Lower leg skin (tissue), 4 donors: ENCODE results near the gene PPTC7. TPM values are rescaled to one million over a fixed set of nuclear protein-coding genes. Genes with fewer than 3 reads are reported as not detected.

Experiments used
- DNase-seq, 2 donors: peaks; one replicate each; pipeline ENCODE4 v3.0.0-alpha.2; 2019; ENCODE audit warnings: low spot score in 2 of 2
- H3K4me3 ChIP-seq: fragments of 200-600 bp; sonication (generic); 2 replicates; pipeline ENCODE4 v1.5.1; 2017; ENCODE audit warnings: mild to moderate bottlenecking, low read depth; ENCODE audit not compliant: poor library complexity, severe bottlenecking
- POLR2A ChIP-seq, 2 donors: fragments of 450-650 bp; IDR thresholded peaks; one replicate each; pipeline ENCODE4 v1.6.1; 2016 to 2017; ENCODE audit warnings: antibody characterized with exemption in 2 of 2, mild to moderate bottlenecking in 1 of 2, moderate library complexity in 1 of 2
- WGBS, 2 donors: methylation state at CpG; one replicate each; pipeline ENCODE4 v1.1.5; 2018; 5-methylcytosine and 5-hydroxymethylcytosine counted together
- intact Hi-C: fragments of 100-400 bp; cut with DNase I; formaldehyde crosslinking; loops from one replicate; pipeline ENCODE4 v1.15.0; 2023; ENCODE audit warnings: low total_unique reads
- total RNA-seq, 4 donors: library from RNA; depleted of rRNA; stranded (reverse); fragments of >200 nt; gene quantifications; one replicate each; pipeline ENCODE4 v1.1.0, GENCODE V29; 2016
- TF ChIP-seq, protein P1 (sequence below), 3 donors: fragments of 450-650 bp; IDR thresholded peaks; one replicate each; pipeline ENCODE4 v1.5.1; 2016; ENCODE audit warnings: antibody characterized with exemption in 3 of 3, mild to moderate bottlenecking in 3 of 3, moderate library complexity in 2 of 3

PPTC7 gene
- total RNA-seq, 4 donors from 2014 or later: 19.6 to 29.8 (median 26.0) TPM

DNA sequence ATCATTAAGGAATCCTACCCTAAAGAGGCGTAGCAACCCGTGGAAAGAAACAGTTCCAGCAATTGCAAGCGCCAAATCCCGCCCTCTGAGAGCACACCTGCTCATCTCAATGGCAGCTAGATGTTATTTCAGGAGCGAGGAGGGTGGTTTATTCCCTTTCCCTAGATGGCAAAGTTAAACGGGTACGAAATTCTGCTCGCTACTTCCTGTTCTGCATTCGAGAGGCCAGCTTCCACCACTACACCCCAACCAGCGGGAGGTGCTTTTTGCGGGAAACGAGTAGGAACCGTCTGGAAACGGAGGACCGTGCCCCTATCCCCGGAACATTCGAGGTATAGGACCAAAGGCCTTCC is 81.7 kb downstream of the PPTC7 start:
- TF ChIP-seq, protein P1, sequence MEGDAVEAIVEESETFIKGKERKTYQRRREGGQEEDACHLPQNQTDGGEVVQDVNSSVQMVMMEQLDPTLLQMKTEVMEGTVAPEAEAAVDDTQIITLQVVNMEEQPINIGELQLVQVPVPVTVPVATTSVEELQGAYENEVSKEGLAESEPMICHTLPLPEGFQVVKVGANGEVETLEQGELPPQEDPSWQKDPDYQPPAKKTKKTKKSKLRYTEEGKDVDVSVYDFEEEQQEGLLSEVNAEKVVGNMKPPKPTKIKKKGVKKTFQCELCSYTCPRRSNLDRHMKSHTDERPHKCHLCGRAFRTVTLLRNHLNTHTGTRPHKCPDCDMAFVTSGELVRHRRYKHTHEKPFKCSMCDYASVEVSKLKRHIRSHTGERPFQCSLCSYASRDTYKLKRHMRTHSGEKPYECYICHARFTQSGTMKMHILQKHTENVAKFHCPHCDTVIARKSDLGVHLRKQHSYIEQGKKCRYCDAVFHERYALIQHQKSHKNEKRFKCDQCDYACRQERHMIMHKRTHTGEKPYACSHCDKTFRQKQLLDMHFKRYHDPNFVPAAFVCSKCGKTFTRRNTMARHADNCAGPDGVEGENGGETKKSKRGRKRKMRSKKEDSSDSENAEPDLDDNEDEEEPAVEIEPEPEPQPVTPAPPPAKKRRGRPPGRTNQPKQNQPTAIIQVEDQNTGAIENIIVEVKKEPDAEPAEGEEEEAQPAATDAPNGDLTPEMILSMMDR (IDR thresholded peaks at IDR 0.05): no peak
- no peak for TF ChIP-seq POLR2A (IDR thresholded peaks at IDR 0.05)
- intact Hi-C loops: no loop called here
- DNase-seq: peak; percentile 49 to 84
- peak overlapping the region; percentile 96 for H3K4me3 ChIP-seq
- 0% methylated on average over 16 to 17 of the region's 17 CpGs for WGBS, 2 donors

DNA sequence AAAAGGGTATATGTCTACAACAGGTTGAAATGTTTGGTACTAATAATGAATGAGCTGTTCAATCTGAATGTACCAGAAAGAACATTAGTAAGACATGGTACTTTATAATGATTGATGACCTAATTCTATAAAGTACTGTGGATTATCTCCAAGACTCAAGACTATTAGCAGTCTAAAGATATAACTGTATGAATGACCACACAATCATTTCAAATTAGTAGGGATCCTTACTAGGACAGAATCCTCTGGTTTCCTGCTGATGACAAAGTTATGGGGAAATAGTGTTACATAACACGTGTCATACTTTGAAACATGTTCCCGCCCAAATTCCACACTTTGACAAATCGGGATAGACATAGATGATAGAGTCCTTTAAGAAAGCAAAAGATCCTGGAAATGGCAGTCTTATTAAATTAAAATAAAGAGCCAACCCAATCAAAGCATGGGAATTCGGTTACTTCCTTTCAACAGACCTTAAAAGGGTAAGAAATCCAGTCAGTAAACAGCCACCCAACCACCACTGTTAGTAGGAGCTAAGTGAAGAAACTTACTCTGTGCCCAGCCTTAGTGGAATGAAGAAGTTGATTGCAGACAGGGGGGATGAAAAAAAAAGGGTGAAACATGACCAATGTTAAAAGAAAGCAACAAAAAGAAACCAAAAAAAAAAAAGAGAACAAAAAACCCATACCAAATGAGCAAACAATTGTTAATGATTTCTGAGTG is 84.0 kb downstream of the PPTC7 start:
- DNase-seq: no peak
- WGBS, 2 donors: 42 to 45% methylated on average over 4 of the region's 4 CpGs
- TF ChIP-seq, protein P1 (IDR thresholded peaks at IDR 0.05): no peak
- no peak for TF ChIP-seq POLR2A (IDR thresholded peaks at IDR 0.05)
- intact Hi-C loops: no loop called here
- no peak overlapping the region for H3K4me3 ChIP-seq

Other genes with a start within 250 kb of the PPTC7 start
- 10 to 100 TPM; 28.4 to 42.0 (median 37.3) TPM for gene ANAPC7, start 179.6 kb downstream of the PPTC7 start, total RNA-seq
- gene ARPC3, start 133.0 kb downstream of the PPTC7 start, total RNA-seq: 100 to 1,000 TPM; 157 to 319 (median 257) TPM
- gene GPN3, start 115.1 kb downstream of the PPTC7 start, total RNA-seq: 10 to 100 TPM; 12.2 to 16.2 (median 14.5) TPM
- gene FAM216A, start 114.5 kb downstream of the PPTC7 start, total RNA-seq: 1 to 10 TPM in 1 of 4 donors, under 1 TPM in 3; 0.30 to 1.9 (median 0.85) TPM
- gene VPS29, start 81.2 kb downstream of the PPTC7 start, total RNA-seq: 10 to 100 TPM; 54.6 to 93.4 (median 61.9) TPM
- gene RAD9B, start 81.0 kb downstream of the PPTC7 start, total RNA-seq: 1 to 10 TPM in 1 of 4 donors, under 1 TPM in 2, not detected in 1; 0.49 to 1.0 (median 0.63) TPM
- 10 to 100 TPM; 18.6 to 44.8 (median 24.7) TPM for gene TCTN1, start 30.8 kb upstream of the PPTC7 start, total RNA-seq
- gene HVCN1, start 105.8 kb upstream of the PPTC7 start, total RNA-seq: 1 to 10 TPM; 2.2 to 3.5 (median 3.3) TPM
- 10 to 100 TPM; 90.1 to 97.4 (median 91.3) TPM for gene PPP1CC, start 159.6 kb upstream of the PPTC7 start, total RNA-seq